ENCODE measurements around the gene ULK1.

GRCh38 chr12:131860472-131861260 is 33.8 kb upstream of the ULK1 start:
- TF ChIP-seq POLR2A (IDR thresholded peaks at IDR 0.05): no peak
- TF ChIP-seq CTCF (IDR thresholded peaks at IDR 0.05): no peak
- no peak for TF ChIP-seq EP300 (IDR thresholded peaks at IDR 0.05)
